ENCODE results near the gene COL6A1.

- TF ChIP-seq, protein P1, sequence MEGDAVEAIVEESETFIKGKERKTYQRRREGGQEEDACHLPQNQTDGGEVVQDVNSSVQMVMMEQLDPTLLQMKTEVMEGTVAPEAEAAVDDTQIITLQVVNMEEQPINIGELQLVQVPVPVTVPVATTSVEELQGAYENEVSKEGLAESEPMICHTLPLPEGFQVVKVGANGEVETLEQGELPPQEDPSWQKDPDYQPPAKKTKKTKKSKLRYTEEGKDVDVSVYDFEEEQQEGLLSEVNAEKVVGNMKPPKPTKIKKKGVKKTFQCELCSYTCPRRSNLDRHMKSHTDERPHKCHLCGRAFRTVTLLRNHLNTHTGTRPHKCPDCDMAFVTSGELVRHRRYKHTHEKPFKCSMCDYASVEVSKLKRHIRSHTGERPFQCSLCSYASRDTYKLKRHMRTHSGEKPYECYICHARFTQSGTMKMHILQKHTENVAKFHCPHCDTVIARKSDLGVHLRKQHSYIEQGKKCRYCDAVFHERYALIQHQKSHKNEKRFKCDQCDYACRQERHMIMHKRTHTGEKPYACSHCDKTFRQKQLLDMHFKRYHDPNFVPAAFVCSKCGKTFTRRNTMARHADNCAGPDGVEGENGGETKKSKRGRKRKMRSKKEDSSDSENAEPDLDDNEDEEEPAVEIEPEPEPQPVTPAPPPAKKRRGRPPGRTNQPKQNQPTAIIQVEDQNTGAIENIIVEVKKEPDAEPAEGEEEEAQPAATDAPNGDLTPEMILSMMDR (IDR thresholded peaks at IDR 0.05): no peak
- no peak for TF ChIP-seq POLR2A (IDR thresholded peaks at IDR 0.05)
These were observed 45.9 kb upstream of the COL6A1 start for GRCh38 chr21:45935628-45936027.
